Hepatocyte (in vitro differentiated cells): ENCODE data around the gene XPR1.

Experiments
- CTCF ChIP-seq: fragments of 200-600 bp; sonication (generic); IDR thresholded peaks from 2 replicates; pipeline ENCODE4 v1.5.1; 2016; ENCODE audit warnings: antibody characterized with exemption, mild to moderate bottlenecking; ENCODE audit not compliant: poor library complexity
- EZH2 ChIP-seq: fragments of 200-600 bp; sonication (generic); IDR thresholded peaks from 2 replicates; pipeline ENCODE4 v1.6.1; 2016; ENCODE audit warnings: antibody characterized with exemption, mild to moderate bottlenecking, borderline replicate concordance
- EZH2phosphoT487 ChIP-seq: fragments of 200-600 bp; sonication (generic); IDR thresholded peaks from one replicate; pipeline ENCODE4 v1.6.1; 2018; ENCODE audit warnings: antibody characterized with exemption, mild to moderate bottlenecking, low read depth, moderate library complexity; ENCODE audit not compliant: unreplicated experiment, severe bottlenecking

DNA sequence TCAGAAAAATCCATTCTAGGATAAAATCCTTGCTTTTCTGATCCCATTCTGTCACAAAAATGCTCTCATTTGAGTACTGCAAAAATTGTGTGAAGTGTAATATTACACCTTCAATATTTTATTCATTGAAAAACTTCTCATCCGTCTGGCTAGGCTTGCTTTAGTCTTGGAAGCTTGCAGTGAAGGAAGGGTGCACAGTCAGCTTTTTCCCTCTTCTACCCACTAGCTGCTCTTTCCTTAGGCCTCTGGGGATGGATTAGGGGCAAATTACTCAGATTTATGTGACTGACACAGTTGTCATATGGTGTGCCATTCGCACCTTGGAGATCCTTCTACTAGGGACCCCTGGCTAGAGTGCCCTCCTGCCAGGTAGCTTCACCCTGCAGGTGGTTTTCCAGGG is 40.9 kb upstream of the XPR1 start:
- no peak for TF ChIP-seq CTCF
- TF ChIP-seq EZH2phosphoT487, result no peak
- TF ChIP-seq EZH2, result no peak
